Spinal cord (tissue), 10 donors: ENCODE data around the gene ADRA2A. TPM values are rescaled to one million over a fixed set of nuclear protein-coding genes. Genes with fewer than 3 reads are reported as not detected.

Source experiments
- DNase-seq, 6 donors: peaks; one replicate each; pipeline versions ENCODE4 v3.0.0 to v3.0.0-alpha.2; 2013 to 2015; ENCODE audit warnings: low spot score in 6 of 6, low read depth in 4 of 6
- H3K27ac ChIP-seq: one replicate; pipeline ENCODE4 v1.5.1; 2013; ENCODE audit warnings: low read depth, low read length, control low read depth
- H3K27me3 ChIP-seq: one replicate; pipeline ENCODE4 v1.6.1; 2013; ENCODE audit warnings: low read length; ENCODE audit not compliant: control insufficient read depth, insufficient read depth
- H3K36me3 ChIP-seq: one replicate; pipeline ENCODE4 v1.6.1; 2013; ENCODE audit warnings: low read length; ENCODE audit not compliant: control insufficient read depth, insufficient read depth
- H3K4me1 ChIP-seq: one replicate; pipeline ENCODE4 v1.6.1; 2013; ENCODE audit warnings: low read length; ENCODE audit not compliant: control insufficient read depth, insufficient read depth
- H3K4me3 ChIP-seq: one replicate; pipeline ENCODE4 v1.5.1; 2013; ENCODE audit warnings: low read depth, low read length, control low read depth
- H3K9me3 ChIP-seq: one replicate; pipeline ENCODE4 v1.6.1; 2013; ENCODE audit warnings: low read length; ENCODE audit not compliant: control insufficient read depth, insufficient read depth
- WGBS: methylation state at CpG from one replicate; pipeline ENCODE4 v1.1.5; 2013; ENCODE audit warnings: missing lambda C conversion rate; ENCODE audit not compliant: insufficient coverage; 5-methylcytosine and 5-hydroxymethylcytosine counted together
- long read RNA-seq, 4 donors: transcript quantifications; one replicate each; lab custom pipeline, GENCODE V29; 2026
- polyA plus RNA-seq, 2 donors: library from polyadenylated mRNA; unstranded; fragments of 120-200 nt; gene quantifications; one replicate each; pipeline ENCODE4 v1.2.1, GENCODE V29; 2013; ENCODE audit not compliant: insufficient read length in 2 of 2
- total RNA-seq, 2 donors: library from RNA; depleted of rRNA in 1 of 2; stranded (reverse); fragments of 120-200 nt in 1 of 2; fragments of >200 nt in 1 of 2; gene quantifications; one replicate each; pipeline versions ENCODE4 v1.2.3 to v1.2.4, GENCODE V29; 2013 to 2014
- donor health status: healthy.

Gene ADRA2A
- total RNA-seq = 1 to 10 TPM; 6.2 to 6.6 TPM
- polyA plus RNA-seq = 10 to 100 TPM; 15.7 to 16.8 TPM
- long read RNA-seq, donor 1, transcript ADRA2A-201 (1 exons, 3,745 nt) = major isoform, 16 of 16 reads
- long read RNA-seq, donor 1, partial matches to known transcripts = 0 of 16 reads
- long read RNA-seq, donor 1, other reads (novel, unspliced or antisense) = 0 of 16 reads
- long read RNA-seq, donor 2, transcript ADRA2A-201 (1 exons, 3,745 nt) = major isoform, 8 of 8 reads
- long read RNA-seq, donor 2, partial matches to known transcripts = 0 of 8 reads
- long read RNA-seq, donor 2, other reads (novel, unspliced or antisense) = 0 of 8 reads
- long read RNA-seq, donor 3, transcript ADRA2A-201 (1 exons, 3,745 nt) = major isoform, 17 of 17 reads
- long read RNA-seq, donor 3, partial matches to known transcripts = 0 of 17 reads
- long read RNA-seq, donor 3, other reads (novel, unspliced or antisense) = 0 of 17 reads
- long read RNA-seq, donor 4, partial matches to known transcripts = 0 of 1 reads
- long read RNA-seq, donor 4, other reads (novel, unspliced or antisense) = 0 of 1 reads

GRCh38 chr10:111076682-111077478 lies at the start of gene ADRA2A:
TSS of gene ADRA2A (plus strand) at chr10:111077029. CDS start at chr10:111077997, 968 bp downstream.
- DNase-seq = peak in 4 of 6 donors; percentile 41 to 93 (median 74)
- H3K27ac ChIP-seq = peak within 1 kb of the TSS; percentile 52
- peak within 1 kb of the TSS; percentile 57 for H3K4me3 ChIP-seq
- peaks cover 5% of the 10 kb centered on the region for H3K36me3 ChIP-seq
- under 1% methylated on average over 75 of the region's 79 CpGs for WGBS
- peaks cover 35% of the 10 kb centered on the region for H3K4me1 ChIP-seq
- peaks cover 43% of the 10 kb centered on the region for H3K27me3 ChIP-seq
- H3K9me3 ChIP-seq = no peaks in the 10 kb centered on the region

DNA sequence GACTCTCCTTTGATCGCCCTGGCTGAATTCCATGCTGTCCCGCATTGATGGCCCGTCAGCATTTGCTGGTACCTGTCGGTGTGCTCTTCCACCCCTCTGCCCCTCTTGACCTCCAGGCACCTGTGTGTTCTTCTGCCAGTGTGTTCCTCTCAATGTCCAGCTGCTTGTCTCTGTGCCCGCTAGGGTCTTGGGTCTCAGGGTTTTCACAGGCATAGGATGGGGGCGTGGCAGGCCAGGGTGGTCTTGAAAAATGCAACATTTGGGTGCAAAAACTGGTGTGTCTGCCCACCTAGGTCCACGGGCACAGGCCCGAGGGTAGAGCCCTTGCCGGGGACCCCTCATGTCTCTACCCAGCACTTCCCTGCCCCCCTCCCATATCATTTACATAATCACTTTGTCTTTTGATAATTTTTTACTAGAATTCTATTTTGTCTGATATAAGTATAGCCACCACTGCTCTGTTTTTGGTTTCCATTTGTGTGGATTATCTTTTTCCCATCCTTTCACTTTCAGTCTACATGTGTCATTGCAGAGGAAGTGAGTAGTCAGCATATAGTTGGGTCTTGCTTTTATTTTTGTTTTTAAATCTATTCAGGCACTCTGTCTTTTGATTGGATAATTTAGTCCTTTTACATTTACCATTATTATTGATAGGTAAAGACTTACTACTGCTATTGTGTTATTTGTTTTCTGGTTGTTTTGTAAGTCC lies 46.6 kb upstream of the ADRA2A start:
- Histone ChIP-seq H3K27ac (no peak overlapping the region), H3K4me3 (no peak overlapping the region), H3K27me3 (no peaks in the 10 kb centered on the region), H3K9me3 (no peaks in the 10 kb centered on the region), H3K36me3 (no peaks in the 10 kb centered on the region), H3K4me1 (no peaks in the 10 kb centered on the region)
- no peak for DNase-seq
- WGBS = 97% methylated on average over 6 of the region's 9 CpGs

DNA sequence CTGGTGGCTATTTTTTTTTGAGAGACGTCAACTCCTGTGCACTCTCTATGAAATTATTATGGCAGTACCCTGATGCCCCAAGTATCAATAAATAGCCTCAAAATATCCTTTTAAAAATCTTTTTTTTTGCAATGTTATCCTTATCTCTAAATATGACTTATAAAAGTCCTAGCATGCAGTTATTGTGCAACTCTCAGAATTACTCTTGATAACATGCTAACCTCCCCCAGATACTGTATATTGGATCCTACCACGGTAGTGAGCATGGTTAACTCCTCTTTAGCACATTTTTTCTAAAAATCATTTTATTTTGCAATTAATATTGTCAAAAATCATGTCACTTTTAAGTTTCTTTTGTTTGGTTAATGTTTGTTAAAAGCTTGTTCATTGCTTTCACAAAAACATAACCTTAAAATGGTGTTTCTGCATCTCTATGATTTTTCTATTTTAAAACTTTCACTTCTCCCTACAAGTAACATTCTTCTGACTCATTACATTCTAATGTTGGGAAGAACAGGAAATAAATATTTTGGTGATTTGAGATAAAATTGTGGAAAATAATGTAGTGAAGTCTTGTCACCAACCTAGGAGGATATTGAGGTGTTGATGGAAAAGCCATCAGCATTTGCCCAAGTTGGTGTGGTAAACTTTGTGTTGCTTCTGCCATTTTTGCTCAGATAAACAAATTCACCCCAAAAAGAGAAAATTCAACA lies 42.1 kb upstream of the ADRA2A start:
- Histone ChIP-seq H3K4me1 (no peaks in the 10 kb centered on the region), H3K27ac (no peak overlapping the region), H3K9me3 (peaks cover 5% of the 10 kb centered on the region), H3K4me3 (no peak overlapping the region), H3K36me3 (no peaks in the 10 kb centered on the region), H3K27me3 (no peaks in the 10 kb centered on the region)
- no CpG with 5 or more reads among the region's 2 CpGs for whole genome bisulfite sequencing
- DNase-seq = no peak

DNA sequence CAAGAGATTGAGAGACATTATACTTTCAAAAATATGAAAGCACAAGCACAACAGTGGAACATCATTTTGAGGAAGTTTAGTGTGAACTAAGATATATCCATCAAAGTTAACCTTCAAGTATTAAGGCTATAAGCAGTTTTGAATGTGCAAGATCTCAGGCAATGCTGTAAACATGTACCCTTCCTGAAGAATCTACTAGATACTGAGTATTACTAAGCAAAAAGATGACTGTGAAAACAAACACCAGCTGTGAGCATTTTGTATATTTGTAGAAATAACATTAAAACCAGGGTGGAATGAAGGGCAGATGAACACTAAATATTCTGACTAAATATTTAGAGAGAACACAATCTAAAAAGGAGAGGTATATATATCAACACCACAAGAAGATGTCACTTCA lies 41.3 kb upstream of the ADRA2A start:
- no peaks in the 10 kb centered on the region for H3K4me1 ChIP-seq
- DNase-seq = no peak

DNA sequence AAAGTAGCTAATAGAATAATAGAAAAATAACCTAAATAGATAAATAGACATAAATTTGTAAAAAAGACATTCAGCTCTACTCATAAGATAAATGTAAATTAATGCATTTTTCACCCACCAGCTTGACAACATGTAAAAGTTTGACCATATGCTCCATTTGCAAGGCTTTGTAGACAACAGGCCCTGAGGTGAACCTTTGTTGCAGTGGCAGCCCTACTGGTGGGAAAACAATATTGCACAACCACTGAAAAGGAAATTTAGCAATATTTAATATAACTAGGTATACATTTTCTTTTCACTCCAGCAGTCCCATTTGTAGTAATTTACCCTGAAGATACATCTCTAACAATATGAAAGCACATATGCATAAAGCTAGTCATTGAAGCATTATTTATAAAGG lies 39.0 kb upstream of the ADRA2A start:
- Histone ChIP-seq H3K4me3 (no peak overlapping the region), H3K9me3 (peaks cover 5% of the 10 kb centered on the region), H3K36me3 (no peaks in the 10 kb centered on the region), H3K27me3 (no peaks in the 10 kb centered on the region), H3K27ac (no peak overlapping the region), H3K4me1 (no peaks in the 10 kb centered on the region)
- peak in 1 of 6 donors; percentile 10 for DNase-seq

More for the DNA sequence above, 41.3 kb upstream of the ADRA2A start:
- Histone ChIP-seq H3K4me3 (no peak overlapping the region), H3K27me3 (no peaks in the 10 kb centered on the region), H3K27ac (no peak overlapping the region), H3K36me3 (no peaks in the 10 kb centered on the region), H3K9me3 (peaks cover 5% of the 10 kb centered on the region)

DNA sequence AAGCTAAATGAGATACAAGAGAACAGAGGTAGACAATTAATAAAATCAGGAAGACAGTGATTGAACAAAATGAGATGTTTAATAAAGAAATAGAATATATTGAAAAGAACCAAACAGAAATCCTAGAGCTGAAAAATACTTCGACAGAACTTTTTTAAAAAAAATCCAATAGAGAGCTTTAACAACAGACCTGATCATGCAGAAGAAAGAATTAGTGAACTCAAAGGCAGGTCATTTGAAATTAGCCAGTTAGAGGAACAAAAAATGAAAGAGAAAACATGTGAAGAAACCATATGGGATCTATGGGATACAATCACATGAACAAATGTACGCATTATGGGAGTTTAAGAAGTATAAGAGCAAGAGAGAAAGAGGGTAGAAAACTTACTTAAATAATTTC lies 37.3 kb upstream of the ADRA2A start:
- no peaks in the 10 kb centered on the region for H3K4me1 ChIP-seq
- DNase-seq = no peak
- no CpG with 5 or more reads among the region's 2 CpGs for WGBS
- H3K27me3 ChIP-seq = no peaks in the 10 kb centered on the region
- H3K4me3 ChIP-seq = no peak overlapping the region
- H3K27ac ChIP-seq = no peak overlapping the region
- H3K36me3 ChIP-seq = no peaks in the 10 kb centered on the region
- peaks cover 5% of the 10 kb centered on the region for H3K9me3 ChIP-seq

GRCh38 chr10:111057006-111057405 lies 19.8 kb upstream of the ADRA2A start:
- WGBS = no CpG with 5 or more reads among the region's 1 CpG
- Histone ChIP-seq H3K9me3 (peaks cover 10% of the 10 kb centered on the region), H3K27ac (no peak overlapping the region), H3K4me1 (no peaks in the 10 kb centered on the region), H3K36me3 (no peaks in the 10 kb centered on the region), H3K4me3 (no peak overlapping the region), H3K27me3 (no peaks in the 10 kb centered on the region)
- no peak for DNase-seq

- 100% methylated on average over 1 of the region's 2 CpGs for WGBS
- Histone ChIP-seq H3K36me3 (no peaks in the 10 kb centered on the region), H3K27me3 (no peaks in the 10 kb centered on the region), H3K4me1 (no peaks in the 10 kb centered on the region), H3K27ac (no peak overlapping the region), H3K4me3 (no peak overlapping the region), H3K9me3 (peaks cover 3% of the 10 kb centered on the region)
- no peak for DNase-seq
Measured at GRCh38 chr10:111063471-111063870, 13.4 kb upstream of the ADRA2A start.

DNA sequence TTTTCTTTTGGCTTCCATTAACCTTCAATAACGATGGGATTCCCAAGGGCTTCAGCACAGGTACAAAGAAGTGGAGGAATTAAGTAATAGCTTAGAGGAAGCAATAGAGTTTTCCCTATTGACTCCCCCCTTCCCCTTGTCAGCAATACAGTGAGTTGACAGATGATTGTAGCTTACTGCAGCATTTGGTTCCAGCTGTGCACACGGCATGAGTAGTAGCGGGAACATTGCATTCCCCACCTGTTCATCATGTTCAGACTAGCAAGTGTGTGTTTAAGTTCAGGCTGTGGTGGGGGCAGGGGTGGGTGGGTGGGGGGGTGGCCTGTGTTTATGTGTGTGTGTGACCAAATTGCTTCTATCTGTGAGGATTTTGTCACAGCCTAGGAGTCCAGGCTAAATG lies 4.6 kb upstream of the ADRA2A start:
- H3K36me3 ChIP-seq = no peaks in the 10 kb centered on the region
- DNase-seq = peak in 1 of 6 donors; percentile 76
- WGBS = no CpG with 5 or more reads among the region's 3 CpGs
- no peak overlapping the region for H3K4me3 ChIP-seq
- peaks cover 18% of the 10 kb centered on the region for H3K4me1 ChIP-seq
- peaks cover 23% of the 10 kb centered on the region for H3K27me3 ChIP-seq
- no peaks in the 10 kb centered on the region for H3K9me3 ChIP-seq
- no peak overlapping the region for H3K27ac ChIP-seq
